ENCODE measurements around the gene GSG1L.
"Not testable (repeated sequence)": the region's sequence is repeated elsewhere in the genome, so short reads cannot be mapped to it uniquely, and the experiment has no call there.

Gene GSG1L

DNA sequence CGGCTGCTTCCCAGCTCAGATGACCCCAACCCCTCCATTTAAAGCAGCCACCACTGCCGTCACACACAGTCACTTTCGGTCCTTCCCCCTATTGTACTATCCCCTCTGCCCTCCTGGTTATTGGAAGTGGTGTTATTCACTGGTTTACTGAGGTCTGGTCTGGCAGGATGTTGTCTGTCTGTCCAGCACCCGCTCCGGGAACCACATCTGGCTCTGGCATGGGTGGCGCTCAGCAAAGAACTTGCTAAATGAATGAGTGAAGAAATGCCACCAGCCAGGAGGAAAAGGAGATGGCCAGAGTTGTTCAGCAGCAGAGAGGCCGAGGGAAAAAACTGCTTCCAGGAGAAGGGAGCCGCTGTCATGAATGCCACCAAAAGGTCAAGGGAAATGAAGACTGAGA lies 161.6 kb downstream of the GSG1L start:
- no peaks in the 10 kb centered on the region for H3K36me3 ChIP-seq (ENCODE audit: insufficient read depth, low read length)
- peaks cover 4% of the 10 kb centered on the region; the same call in 1 of the 2 replicates for H3K4me1 ChIP-seq (ENCODE audit: insufficient read depth, low read length)
- no peak overlapping the region for H3K9ac ChIP-seq (ENCODE audit: low read depth, low read length)

DNA sequence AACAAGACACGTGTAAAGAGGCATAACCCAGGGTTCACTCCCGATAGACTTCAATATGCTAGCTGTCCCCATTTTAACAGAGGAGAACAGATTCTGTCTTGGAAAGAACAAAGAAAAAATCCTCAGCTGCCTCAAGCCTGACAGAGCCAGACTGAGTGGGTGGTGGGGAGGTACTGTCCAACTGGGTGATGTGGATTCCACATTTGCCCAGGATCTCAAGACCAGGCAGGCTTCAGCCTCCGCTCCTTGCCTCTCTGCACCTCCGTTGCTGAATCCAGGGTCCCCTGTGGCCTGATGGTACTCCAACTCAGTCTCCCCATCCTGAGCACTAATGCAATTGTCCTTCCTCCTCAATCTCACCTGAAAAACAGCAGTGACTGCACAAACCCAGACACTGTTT lies 163.8 kb downstream of the GSG1L start:
- Histone ChIP-seq H3K36me3 (ENCODE audit: insufficient read depth, low read length) (no peaks in the 10 kb centered on the region), H3K4me1 (ENCODE audit: insufficient read depth, low read length) (peaks cover 4% of the 10 kb centered on the region; the same call in 1 of the 2 replicates), H3K9me3 (ENCODE audit: control insufficient read depth, insufficient read depth, low read length) (no peaks in the 10 kb centered on the region), H3K9ac (ENCODE audit: low read depth, low read length) (no peak overlapping the region)

More for the DNA sequence above, 161.6 kb downstream of the GSG1L start:
- no peaks in the 10 kb centered on the region for H3K9me3 ChIP-seq (ENCODE audit: control insufficient read depth, insufficient read depth, low read length)

DNA sequence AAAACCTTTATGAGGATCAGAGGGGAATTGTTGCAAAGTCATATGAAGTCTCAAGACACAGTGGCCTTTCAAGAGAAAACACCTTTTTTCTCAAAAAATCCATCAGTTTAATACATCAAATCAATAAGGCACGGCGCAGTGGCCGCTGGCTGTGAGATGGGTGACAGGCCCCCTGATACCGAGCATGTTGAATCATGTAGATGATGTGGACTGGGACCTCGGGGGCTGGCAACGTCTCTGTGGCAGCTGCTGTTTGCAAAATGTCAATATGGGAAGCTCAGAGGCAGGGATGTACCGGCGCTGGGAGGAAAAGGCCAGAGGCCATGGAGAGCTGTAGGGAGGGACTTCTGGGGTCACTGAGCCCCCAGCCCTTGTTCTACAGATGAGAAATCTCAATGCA lies 169.1 kb downstream of the GSG1L start:
- no peak overlapping the region for H3K9ac ChIP-seq (ENCODE audit: low read depth, low read length)
- H3K9me3 ChIP-seq (ENCODE audit: control insufficient read depth, insufficient read depth, low read length) = no peaks in the 10 kb centered on the region
- no peaks in the 10 kb centered on the region for H3K36me3 ChIP-seq (ENCODE audit: insufficient read depth, low read length)
- no peaks in the 10 kb centered on the region for H3K4me1 ChIP-seq (ENCODE audit: insufficient read depth, low read length)

DNA sequence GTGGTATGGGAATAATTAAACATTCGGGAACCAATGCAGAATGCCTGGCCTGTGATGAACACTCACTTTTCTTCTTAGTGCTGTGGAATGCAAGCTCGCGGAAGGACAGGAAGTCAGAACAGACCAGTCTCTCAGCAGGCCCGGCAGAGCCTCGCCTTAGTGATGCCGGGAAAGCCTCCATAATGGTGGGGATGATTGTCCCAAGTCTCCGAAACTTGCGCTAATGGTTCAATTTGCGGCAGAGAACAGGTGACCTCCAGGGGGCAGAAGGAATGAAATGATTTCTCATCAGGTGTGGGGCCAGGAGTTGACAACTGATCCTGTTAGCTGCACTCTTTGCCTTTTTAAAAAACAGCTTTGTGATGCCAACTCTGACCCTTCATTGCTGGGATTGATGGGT lies 170.6 kb downstream of the GSG1L start:
- Histone ChIP-seq H3K4me1 (ENCODE audit: insufficient read depth, low read length) (no peaks in the 10 kb centered on the region), H3K9me3 (ENCODE audit: control insufficient read depth, insufficient read depth, low read length) (no peaks in the 10 kb centered on the region), H3K9ac (ENCODE audit: low read depth, low read length) (no peak overlapping the region), H3K36me3 (ENCODE audit: insufficient read depth, low read length) (no peaks in the 10 kb centered on the region)

DNA sequence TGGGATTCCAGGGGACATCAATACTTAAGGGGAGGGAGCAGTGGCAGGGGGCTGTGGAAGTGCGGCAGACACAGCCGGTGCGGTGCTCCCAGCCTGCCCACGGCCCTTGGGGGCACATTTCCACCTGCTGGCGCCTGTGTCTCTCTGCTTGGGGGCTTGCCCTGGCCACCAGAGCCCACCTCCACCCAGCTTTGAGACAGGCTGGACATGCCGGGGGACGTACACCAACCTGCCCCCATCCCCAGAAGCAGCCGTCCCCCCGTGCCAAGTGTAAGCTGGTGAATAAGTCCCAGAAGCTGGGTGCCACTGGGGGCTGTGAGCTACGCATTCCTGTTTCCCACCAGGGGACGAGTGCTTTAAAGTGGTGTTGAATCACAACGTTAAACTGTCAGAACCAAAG lies 172.6 kb downstream of the GSG1L start:
- no peaks in the 10 kb centered on the region for H3K9me3 ChIP-seq (ENCODE audit: control insufficient read depth, insufficient read depth, low read length)
- no peak overlapping the region for H3K9ac ChIP-seq (ENCODE audit: low read depth, low read length)
- H3K36me3 ChIP-seq (ENCODE audit: insufficient read depth, low read length) = no peaks in the 10 kb centered on the region
- H3K4me1 ChIP-seq (ENCODE audit: insufficient read depth, low read length) = no peaks in the 10 kb centered on the region

DNA sequence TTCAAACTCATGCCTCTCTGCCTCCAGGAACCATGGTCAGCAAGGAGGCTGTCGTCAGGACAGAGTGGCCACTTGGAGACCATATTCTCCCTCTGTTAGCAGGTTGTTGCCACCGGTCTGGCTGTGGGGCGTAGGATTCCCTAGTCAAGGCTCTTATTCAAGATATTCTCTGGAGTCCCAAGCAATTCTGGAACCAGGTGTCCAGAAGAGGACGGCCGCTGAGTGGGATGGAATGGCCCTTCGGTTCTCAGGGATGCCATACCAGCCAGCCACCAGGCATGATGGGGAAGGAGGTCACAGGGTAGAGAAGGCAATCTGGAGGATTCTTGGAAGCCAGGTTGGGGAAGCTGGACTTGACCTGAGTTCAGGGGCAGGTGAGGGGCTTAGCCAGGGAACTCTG lies 173.5 kb downstream of the GSG1L start:
- Histone ChIP-seq H3K4me1 (ENCODE audit: insufficient read depth, low read length) (no peaks in the 10 kb centered on the region), H3K9me3 (ENCODE audit: control insufficient read depth, insufficient read depth, low read length) (no peaks in the 10 kb centered on the region), H3K9ac (ENCODE audit: low read depth, low read length) (no peak overlapping the region), H3K36me3 (ENCODE audit: insufficient read depth, low read length) (no peaks in the 10 kb centered on the region)

DNA sequence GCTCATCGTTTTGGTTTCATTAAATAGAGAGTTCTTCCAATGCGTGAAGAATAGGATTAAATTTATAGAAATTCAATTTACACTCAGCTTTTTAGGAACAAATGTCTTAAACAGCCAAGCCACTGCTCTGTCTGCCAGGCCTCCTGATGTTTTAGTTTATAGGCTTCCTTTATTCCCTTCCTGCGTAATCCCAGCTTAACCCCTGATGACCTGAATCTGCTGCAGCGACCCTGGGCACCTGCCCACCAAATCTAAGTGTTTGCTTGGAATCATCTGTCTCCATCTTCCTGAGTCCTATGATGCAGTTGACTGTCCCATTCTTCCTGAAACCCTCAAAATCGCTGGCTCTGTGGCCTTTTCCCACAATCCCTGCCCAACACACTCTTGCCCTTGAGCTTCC lies 179.9 kb downstream of the GSG1L start:
- no peaks in the 10 kb centered on the region for H3K9me3 ChIP-seq (ENCODE audit: control insufficient read depth, insufficient read depth, low read length)
- no peaks in the 10 kb centered on the region for H3K4me1 ChIP-seq (ENCODE audit: insufficient read depth, low read length)
- H3K9ac ChIP-seq (ENCODE audit: low read depth, low read length) = no peak overlapping the region
- no peaks in the 10 kb centered on the region for H3K36me3 ChIP-seq (ENCODE audit: insufficient read depth, low read length)

DNA sequence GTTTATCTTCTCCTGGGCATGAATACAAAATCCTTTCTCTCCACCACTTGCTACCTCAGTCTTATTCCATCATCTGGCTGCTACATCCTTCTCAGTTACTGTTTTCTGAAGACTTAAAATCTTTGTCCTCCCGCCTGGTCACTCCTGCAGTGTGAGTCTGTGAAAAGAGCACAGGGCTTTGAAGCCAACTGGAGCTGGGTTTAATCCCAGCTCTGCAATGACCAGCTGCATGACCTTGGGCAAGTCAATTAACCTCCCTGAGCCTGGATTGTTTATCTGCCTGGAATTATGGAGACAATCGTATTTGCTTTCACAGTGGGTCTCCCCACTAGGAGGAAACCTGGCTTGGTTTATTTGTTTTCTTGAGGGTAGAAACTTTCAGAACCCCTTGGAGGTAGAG lies 183.2 kb downstream of the GSG1L start:
- Histone ChIP-seq H3K4me1 (ENCODE audit: insufficient read depth, low read length) (no peaks in the 10 kb centered on the region), H3K9me3 (ENCODE audit: control insufficient read depth, insufficient read depth, low read length) (no peaks in the 10 kb centered on the region), H3K36me3 (ENCODE audit: insufficient read depth, low read length) (no peaks in the 10 kb centered on the region), H3K9ac (ENCODE audit: low read depth, low read length) (no peak overlapping the region)

DNA sequence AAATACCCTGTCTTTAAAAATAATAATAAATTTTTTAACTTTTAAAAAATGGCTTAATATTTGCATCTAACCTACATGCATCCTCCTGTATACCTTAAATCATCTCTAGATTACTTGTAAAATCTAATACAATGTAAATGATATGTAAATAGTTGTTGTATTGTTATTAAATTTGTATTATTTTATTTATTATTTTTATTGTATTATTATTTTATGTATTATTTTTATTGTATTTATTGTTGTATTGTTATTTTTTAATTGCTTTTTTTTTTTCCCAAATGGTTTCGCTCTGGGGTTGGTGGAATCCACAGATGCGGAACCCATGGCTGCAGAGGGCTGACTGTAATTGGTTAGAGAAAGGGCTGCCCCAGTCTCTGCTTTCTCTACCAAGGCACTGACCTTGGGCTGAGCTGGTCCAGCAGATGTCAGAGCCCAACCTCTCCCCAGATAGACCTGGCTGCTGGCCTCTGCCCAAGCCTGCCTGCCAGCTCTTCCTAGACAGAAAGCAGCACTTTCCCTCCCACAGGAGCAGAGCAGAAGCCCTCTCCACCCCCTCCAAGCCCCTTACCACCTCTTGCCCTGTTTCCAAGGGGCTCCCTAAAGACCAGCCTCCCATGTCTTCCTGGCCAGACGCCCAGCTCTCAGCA lies 183.8 kb downstream of the GSG1L start:
- 0 out of 2 replicates have a peak, but pooled peaks cover 2% of the 10 kb centered on the region for H3K9me3 ChIP-seq (ENCODE audit: control insufficient read depth, insufficient read depth, low read length)
- no peaks in the 10 kb centered on the region for H3K36me3 ChIP-seq (ENCODE audit: insufficient read depth, low read length)
- no peak overlapping the region for H3K9ac ChIP-seq (ENCODE audit: low read depth, low read length)
- H3K4me1 ChIP-seq (ENCODE audit: insufficient read depth, low read length) = no peaks in the 10 kb centered on the region

DNA sequence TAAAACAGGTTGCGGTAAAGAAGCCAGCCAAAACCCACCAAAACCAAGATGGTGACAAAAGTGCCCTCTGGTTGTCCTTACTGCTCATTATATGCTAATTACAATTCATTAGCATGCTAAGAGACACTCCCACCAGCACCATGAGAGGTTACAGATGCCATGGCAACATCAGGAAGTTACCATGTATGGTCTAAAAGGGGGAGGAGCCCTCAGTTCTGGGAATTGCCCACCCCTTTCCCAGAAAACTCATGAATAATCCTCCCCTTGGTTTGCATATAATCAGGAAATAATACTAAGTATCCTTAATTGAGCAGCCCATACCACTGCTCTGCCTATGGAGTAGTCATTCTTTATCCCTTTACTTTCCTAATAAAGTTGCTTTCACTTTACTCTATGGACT lies 190.9 kb downstream of the GSG1L start:
- H3K9ac ChIP-seq (ENCODE audit: low read depth, low read length); H3K36me3 ChIP-seq (ENCODE audit: insufficient read depth, low read length); H3K4me1 ChIP-seq (ENCODE audit: insufficient read depth, low read length); H3K9me3 ChIP-seq (ENCODE audit: control insufficient read depth, insufficient read depth, low read length): not testable (repeated sequence)

DNA sequence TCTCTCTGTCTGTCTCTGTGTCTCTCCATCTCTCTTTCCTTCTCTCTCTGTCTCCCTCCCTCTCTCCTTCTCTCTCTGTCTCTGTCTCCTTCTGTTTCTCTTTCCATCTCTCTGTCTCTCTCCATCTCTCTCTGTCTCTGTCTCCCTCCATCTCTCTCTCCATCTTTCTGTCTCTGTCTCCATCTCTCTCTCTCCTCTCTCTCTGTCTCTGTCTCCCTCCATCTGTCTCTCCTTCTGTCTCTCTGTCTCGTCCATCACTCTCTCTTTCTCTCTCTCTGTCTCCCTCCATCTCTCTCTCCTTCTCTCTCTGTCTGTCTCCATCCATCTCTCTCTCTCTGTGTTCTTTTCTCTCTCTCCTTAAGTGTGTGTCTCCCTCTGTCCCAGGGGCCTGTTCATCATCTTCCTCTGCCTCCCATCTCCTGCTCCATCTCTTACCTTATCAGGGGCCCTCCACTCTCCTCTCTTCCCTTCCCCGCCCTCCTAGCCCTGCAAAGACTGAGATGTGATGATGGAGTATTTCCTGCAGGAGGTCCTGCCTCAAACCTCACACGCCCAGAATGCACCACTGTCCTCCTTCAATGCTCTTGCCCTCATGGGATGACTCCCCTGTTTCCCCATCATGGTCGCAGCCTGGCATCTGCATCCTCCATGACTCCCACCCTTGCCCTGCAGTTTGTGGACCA lies 193.3 kb downstream of the GSG1L start:
- Histone ChIP-seq H3K36me3 (ENCODE audit: insufficient read depth, low read length) (no peaks in the 10 kb centered on the region), H3K9me3 (ENCODE audit: control insufficient read depth, insufficient read depth, low read length) (peaks cover 4% of the 10 kb centered on the region; the same call in 1 of the 2 replicates), H3K4me1 (ENCODE audit: insufficient read depth, low read length) (no peaks in the 10 kb centered on the region), H3K9ac (ENCODE audit: low read depth, low read length) (no peak overlapping the region)

DNA sequence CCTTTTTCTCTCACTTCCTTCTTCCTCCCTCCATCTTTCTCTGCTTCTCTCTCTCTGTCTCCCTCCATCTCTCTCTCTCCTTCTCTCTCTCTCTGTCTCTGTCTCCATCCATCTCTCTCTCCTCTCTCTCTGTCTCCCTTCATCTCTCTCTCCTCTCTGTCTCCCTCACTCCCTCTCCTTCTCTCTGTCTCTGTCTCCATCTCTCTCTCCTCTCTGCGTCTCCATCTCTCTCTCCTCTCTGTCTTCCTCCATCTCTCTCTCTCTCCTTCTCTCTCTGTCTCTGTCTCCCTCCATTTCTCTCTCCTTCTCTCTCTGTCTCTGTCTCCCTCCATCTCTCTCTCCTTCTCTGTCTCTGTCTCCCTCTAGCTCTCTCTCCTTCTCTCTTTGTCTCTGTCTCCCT lies 194.1 kb downstream of the GSG1L start:
- peaks cover 1% of the 10 kb centered on the region; the same call in 1 of the 2 replicates for H3K9me3 ChIP-seq (ENCODE audit: control insufficient read depth, insufficient read depth, low read length)

DNA sequence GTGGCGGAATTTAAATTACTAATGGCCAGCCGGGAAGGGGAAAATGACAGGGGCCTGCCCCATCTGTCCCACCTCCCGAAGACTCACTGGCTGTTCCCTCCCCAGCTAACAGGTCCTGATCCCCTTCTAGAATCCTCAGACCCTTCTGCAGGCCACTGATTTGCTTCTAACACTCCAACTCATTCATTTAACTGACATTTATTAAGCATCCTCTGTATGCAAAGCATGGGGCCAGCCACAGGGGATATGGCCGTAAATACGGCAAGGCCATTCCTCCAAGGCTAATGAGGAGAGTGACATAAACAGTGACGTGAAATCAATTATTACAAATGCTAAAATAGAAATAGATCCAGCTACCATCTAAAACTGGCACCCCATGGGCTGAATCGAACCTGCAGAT lies 195.3 kb downstream of the GSG1L start:
- no peaks in the 10 kb centered on the region for H3K36me3 ChIP-seq (ENCODE audit: insufficient read depth, low read length)
- no peaks in the 10 kb centered on the region for H3K4me1 ChIP-seq (ENCODE audit: insufficient read depth, low read length)
- no peak overlapping the region; the same call in 1 of the 2 replicates for H3K9ac ChIP-seq (ENCODE audit: low read depth, low read length)
- H3K9me3 ChIP-seq (ENCODE audit: control insufficient read depth, insufficient read depth, low read length) = peaks cover 4% of the 10 kb centered on the region; the same call in 1 of the 2 replicates

More for the DNA sequence above, 194.1 kb downstream of the GSG1L start:
- H3K36me3 ChIP-seq (ENCODE audit: insufficient read depth, low read length) = no peaks in the 10 kb centered on the region
- H3K4me1 ChIP-seq (ENCODE audit: insufficient read depth, low read length) = no peaks in the 10 kb centered on the region
- H3K9ac ChIP-seq (ENCODE audit: low read depth, low read length) = no peak overlapping the region

DNA sequence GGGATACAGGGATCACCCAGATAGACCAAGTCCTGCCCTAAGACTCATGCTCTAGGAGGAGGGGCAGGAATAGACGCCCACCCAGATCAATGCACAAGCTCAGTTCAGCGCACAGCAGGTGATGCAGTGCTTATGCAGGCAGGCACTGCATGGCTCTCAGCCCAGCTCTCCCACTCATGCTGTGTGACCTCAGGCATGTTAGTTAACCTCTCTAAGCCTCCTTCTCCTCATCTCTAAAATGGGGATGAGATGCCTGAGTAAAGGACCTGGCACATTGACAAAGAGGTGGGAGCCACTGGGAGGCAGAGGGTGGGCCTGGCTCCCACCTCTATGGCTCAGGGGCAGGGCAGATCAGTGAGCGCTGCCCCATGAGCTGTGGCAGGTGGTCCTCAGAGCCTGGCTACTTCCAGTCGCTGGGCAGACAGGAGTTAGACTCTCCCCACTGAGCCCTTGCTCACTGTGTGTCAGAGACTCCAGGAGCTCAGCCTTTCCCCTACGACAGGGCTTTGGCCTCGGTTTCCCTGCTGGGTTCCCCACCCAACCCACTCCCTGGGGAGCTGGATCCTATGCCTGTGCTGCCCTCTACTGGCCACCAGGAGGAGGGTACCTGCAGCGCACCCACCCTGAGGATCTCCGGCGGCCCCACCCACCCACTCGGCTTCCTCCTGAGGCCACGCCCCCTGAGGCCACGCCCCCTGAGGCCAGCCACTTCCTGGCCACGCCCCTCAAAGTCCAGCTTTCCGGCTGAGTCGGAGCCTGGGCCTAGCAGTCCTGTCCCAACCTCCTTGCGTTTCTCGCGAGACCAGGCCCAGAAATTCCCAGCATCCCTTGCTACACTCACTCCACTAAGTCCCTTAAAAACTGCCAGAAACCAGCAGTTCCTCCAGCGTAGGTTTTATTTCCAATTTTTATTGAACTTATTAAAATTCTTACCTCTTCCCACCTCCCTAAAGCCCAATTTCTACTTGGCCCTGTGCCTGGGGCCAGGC lies 196.1 kb downstream of the GSG1L start:
- H3K9ac ChIP-seq (ENCODE audit: low read depth, low read length) = no peak overlapping the region; the same call in 1 of the 2 replicates
- H3K36me3 ChIP-seq (ENCODE audit: insufficient read depth, low read length) = no peaks in the 10 kb centered on the region
- peaks cover 6% of the 10 kb centered on the region; the same call in 1 of the 2 replicates for H3K9me3 ChIP-seq (ENCODE audit: control insufficient read depth, insufficient read depth, low read length)
- H3K4me1 ChIP-seq (ENCODE audit: insufficient read depth, low read length) = no peaks in the 10 kb centered on the region
